Adrenal gland (tissue), 5 donors: Measurements from ENCODE around the gene SLC44A2.

Experiments
- POLR2A ChIP-seq, 2 donors: fragments of 450-650 bp; IDR thresholded peaks; one replicate each; pipeline ENCODE4 v1.6.1; 2017; ENCODE audit warnings: antibody characterized with exemption in 2 of 2, mild to moderate bottlenecking in 2 of 2, moderate library complexity in 1 of 2
- TF ChIP-seq, protein P1 (sequence below), 6 experiments: fragments of 450-650 bp in 4 of 6; fragments of 200-600 bp in 2 of 6; sonication (generic) in 1 of 6; IDR thresholded peaks; 1 replicate in 5 of 6; 2 replicates in 1 of 6; pipeline versions ENCODE4 v1.5.1 to v1.8.0; 2016 to 2021; ENCODE audit warnings: antibody characterized with exemption in 6 of 6, mild to moderate bottlenecking in 2 of 6, moderate library complexity in 1 of 6
- donor health status: DM: no; HTN: no; CAD: no.

GRCh38 chr19:10582091-10582490, 43.3 kb upstream of the SLC44A2 start:
- TF ChIP-seq, protein P1, sequence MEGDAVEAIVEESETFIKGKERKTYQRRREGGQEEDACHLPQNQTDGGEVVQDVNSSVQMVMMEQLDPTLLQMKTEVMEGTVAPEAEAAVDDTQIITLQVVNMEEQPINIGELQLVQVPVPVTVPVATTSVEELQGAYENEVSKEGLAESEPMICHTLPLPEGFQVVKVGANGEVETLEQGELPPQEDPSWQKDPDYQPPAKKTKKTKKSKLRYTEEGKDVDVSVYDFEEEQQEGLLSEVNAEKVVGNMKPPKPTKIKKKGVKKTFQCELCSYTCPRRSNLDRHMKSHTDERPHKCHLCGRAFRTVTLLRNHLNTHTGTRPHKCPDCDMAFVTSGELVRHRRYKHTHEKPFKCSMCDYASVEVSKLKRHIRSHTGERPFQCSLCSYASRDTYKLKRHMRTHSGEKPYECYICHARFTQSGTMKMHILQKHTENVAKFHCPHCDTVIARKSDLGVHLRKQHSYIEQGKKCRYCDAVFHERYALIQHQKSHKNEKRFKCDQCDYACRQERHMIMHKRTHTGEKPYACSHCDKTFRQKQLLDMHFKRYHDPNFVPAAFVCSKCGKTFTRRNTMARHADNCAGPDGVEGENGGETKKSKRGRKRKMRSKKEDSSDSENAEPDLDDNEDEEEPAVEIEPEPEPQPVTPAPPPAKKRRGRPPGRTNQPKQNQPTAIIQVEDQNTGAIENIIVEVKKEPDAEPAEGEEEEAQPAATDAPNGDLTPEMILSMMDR (IDR thresholded peaks at IDR 0.05), result no peak
- no peak for TF ChIP-seq POLR2A (IDR thresholded peaks at IDR 0.05)
